Activated naive CD4-positive, alpha-beta T cell treated with anti-CD3 and anti-CD28 coated beads, Interleukin-2, amount 50 U/mL, for 24 hours (primary cell): Measurements from ENCODE around the gene SWI5.
"Not testable (repeated sequence)": the region's sequence is repeated elsewhere in the genome, so short reads cannot be mapped to it uniquely, and the experiment has no call there.

Experiments
- H3K27ac Mint-ChIP-seq: one replicate; pipeline ENCODE4 v1.8.0; 2021; ENCODE audit warnings: mild to moderate bottlenecking, mixed read lengths
- H3K27me3 Mint-ChIP-seq: one replicate; pipeline ENCODE4 v1.8.0; 2021; ENCODE audit warnings: mixed read lengths
- H3K36me3 Mint-ChIP-seq: one replicate; pipeline ENCODE4 v1.8.0; 2021; ENCODE audit warnings: mixed read lengths
- H3K4me1 Mint-ChIP-seq: one replicate; pipeline ENCODE4 v1.8.0; 2021; ENCODE audit warnings: mixed read lengths
- H3K4me3 Mint-ChIP-seq: one replicate; pipeline ENCODE4 v1.8.0; 2021; ENCODE audit warnings: mild to moderate bottlenecking, mixed read lengths
- H3K9me3 Mint-ChIP-seq: one replicate; pipeline ENCODE4 v1.8.0; 2021; ENCODE audit warnings: mixed read lengths

SWI5 gene

GRCh38 chr9:128259156-128259555 is 16.9 kb upstream of the SWI5 start:
- no peak overlapping the region for H3K27ac Mint-ChIP-seq
- no peaks in the 10 kb centered on the region for H3K9me3 Mint-ChIP-seq
- no peak overlapping the region for H3K4me3 Mint-ChIP-seq
- H3K4me1 Mint-ChIP-seq: no peaks in the 10 kb centered on the region
- no peaks in the 10 kb centered on the region for H3K27me3 Mint-ChIP-seq
- peaks cover 14% of the 10 kb centered on the region for H3K36me3 Mint-ChIP-seq

GRCh38 chr9:128260340-128260739 is 15.7 kb upstream of the SWI5 start:
- H3K9me3 Mint-ChIP-seq: no peaks in the 10 kb centered on the region
- H3K27me3 Mint-ChIP-seq: no peaks in the 10 kb centered on the region
- H3K27ac Mint-ChIP-seq: no peak overlapping the region
- peaks cover 14% of the 10 kb centered on the region for H3K36me3 Mint-ChIP-seq
- H3K4me1 Mint-ChIP-seq: no peaks in the 10 kb centered on the region
- no peak overlapping the region for H3K4me3 Mint-ChIP-seq

GRCh38 chr9:128262687-128263086 is 13.4 kb upstream of the SWI5 start:
- Mint-ChIP-seq H3K4me3 (no peak overlapping the region), H3K36me3 (peaks cover 13% of the 10 kb centered on the region), H3K4me1 (no peaks in the 10 kb centered on the region), H3K27ac (no peak overlapping the region), H3K9me3 (no peaks in the 10 kb centered on the region), H3K27me3 (no peaks in the 10 kb centered on the region)

- peaks cover 10% of the 10 kb centered on the region for H3K36me3 Mint-ChIP-seq
- no peaks in the 10 kb centered on the region for H3K27me3 Mint-ChIP-seq
- no peaks in the 10 kb centered on the region for H3K4me1 Mint-ChIP-seq
- no peak overlapping the region for H3K27ac Mint-ChIP-seq
- H3K4me3 Mint-ChIP-seq: no peak overlapping the region
- H3K9me3 Mint-ChIP-seq: no peaks in the 10 kb centered on the region
Observed at GRCh38 chr9:128265348-128265847, 10.7 kb upstream of the SWI5 start.

- no peaks in the 10 kb centered on the region for H3K27me3 Mint-ChIP-seq
- H3K9me3 Mint-ChIP-seq: no peaks in the 10 kb centered on the region
- H3K4me3 Mint-ChIP-seq: no peak overlapping the region
- peaks cover 9% of the 10 kb centered on the region for H3K36me3 Mint-ChIP-seq
- H3K27ac Mint-ChIP-seq: no peak overlapping the region
- no peaks in the 10 kb centered on the region for H3K4me1 Mint-ChIP-seq
Observed at GRCh38 chr9:128266868-128267590, 9.0 kb upstream of the SWI5 start.

- Mint-ChIP-seq H3K9me3 (no peaks in the 10 kb centered on the region), H3K4me1 (peaks cover 17% of the 10 kb centered on the region), H3K27ac (no peak overlapping the region), H3K27me3 (no peaks in the 10 kb centered on the region), H3K36me3 (peaks cover 7% of the 10 kb centered on the region), H3K4me3 (no peak overlapping the region)
Observed at GRCh38 chr9:128271112-128271511, 5.0 kb upstream of the SWI5 start.

- Mint-ChIP-seq H3K27ac (no peak overlapping the region), H3K4me3 (no peak overlapping the region), H3K27me3 (no peaks in the 10 kb centered on the region), H3K36me3 (peaks cover 7% of the 10 kb centered on the region), H3K9me3 (no peaks in the 10 kb centered on the region), H3K4me1 (peaks cover 20% of the 10 kb centered on the region)
Observed at GRCh38 chr9:128271512-128271911, 4.6 kb upstream of the SWI5 start.

- Mint-ChIP-seq H3K4me1 (peaks cover 32% of the 10 kb centered on the region), H3K4me3 (peak overlapping the region; percentile 95), H3K27me3 (no peaks in the 10 kb centered on the region), H3K27ac (no peak overlapping the region), H3K36me3 (peaks cover 6% of the 10 kb centered on the region), H3K9me3 (no peaks in the 10 kb centered on the region)
Observed at GRCh38 chr9:128274245-128274644, 1.8 kb upstream of the SWI5 start.

- H3K27ac Mint-ChIP-seq: peak within 1 kb of the TSS; percentile 94
- peaks cover 37% of the 10 kb centered on the region for H3K4me1 Mint-ChIP-seq
- H3K9me3 Mint-ChIP-seq: no peaks in the 10 kb centered on the region
- peaks cover 6% of the 10 kb centered on the region for H3K36me3 Mint-ChIP-seq
- H3K27me3 Mint-ChIP-seq: no peaks in the 10 kb centered on the region
- peak within 1 kb of the TSS; percentile 95 for H3K4me3 Mint-ChIP-seq
Observed at GRCh38 chr9:128275198-128276007, 673 bp upstream of the SWI5 start, which contains the start of gene GOLGA2. TSS of gene GOLGA2 (minus strand) at chr9:128276007. CDS start at chr9:128275976, 31 bp downstream.

GRCh38 chr9:128276574-128277270 is 646 bp downstream of the SWI5 start:
- Mint-ChIP-seq H3K9me3 (no peaks in the 10 kb centered on the region), H3K4me1 (peaks cover 37% of the 10 kb centered on the region)

GRCh38 chr9:128279088-128280073 is 3.3 kb downstream of the SWI5 start:
- not testable (repeated sequence) for H3K36me3 Mint-ChIP-seq, H3K27ac Mint-ChIP-seq, H3K27me3 Mint-ChIP-seq, H3K4me3 Mint-ChIP-seq, H3K9me3 Mint-ChIP-seq
- H3K4me1 Mint-ChIP-seq: peaks cover 27% of the 10 kb centered on the region

More at GRCh38 chr9:128276574-128277270, 646 bp downstream of the SWI5 start:
- Mint-ChIP-seq H3K36me3 (peaks cover 4% of the 10 kb centered on the region), H3K4me3 (peak overlapping the region; percentile 95), H3K27ac (peak overlapping the region; percentile 94), H3K27me3 (no peaks in the 10 kb centered on the region)

GRCh38 chr9:128280084-128280622 is 4.1 kb downstream of the SWI5 start:
- Mint-ChIP-seq H3K4me3 (no peak overlapping the region), H3K4me1 (peaks cover 21% of the 10 kb centered on the region), H3K36me3 (peaks cover 4% of the 10 kb centered on the region), H3K9me3 (no peaks in the 10 kb centered on the region), H3K27me3 (no peaks in the 10 kb centered on the region), H3K27ac (no peak overlapping the region)

- Mint-ChIP-seq H3K36me3 (peaks cover 7% of the 10 kb centered on the region), H3K27me3 (no peaks in the 10 kb centered on the region), H3K4me3 (no peak overlapping the region), H3K27ac (no peak overlapping the region), H3K4me1 (peaks cover 8% of the 10 kb centered on the region), H3K9me3 (no peaks in the 10 kb centered on the region)
Observed at GRCh38 chr9:128282500-128282899, 6.4 kb downstream of the SWI5 start.

GRCh38 chr9:128285033-128285784 is 9.1 kb downstream of the SWI5 start:
- H3K36me3 Mint-ChIP-seq: peaks cover 7% of the 10 kb centered on the region
- H3K27ac Mint-ChIP-seq: no peak overlapping the region

More at GRCh38 chr9:128285033-128285784, 9.1 kb downstream of the SWI5 start:
- H3K4me1 Mint-ChIP-seq: peaks cover under 1% of the 10 kb centered on the region
- no peaks in the 10 kb centered on the region for H3K27me3 Mint-ChIP-seq
- no peaks in the 10 kb centered on the region for H3K9me3 Mint-ChIP-seq
- no peak overlapping the region for H3K4me3 Mint-ChIP-seq
